Measurements from ENCODE around the gene DAGLB. TPM values are rescaled to one million over a fixed set of nuclear protein-coding genes. Genes with fewer than 3 reads are reported as not detected.
A peak's percentile ranks its signal among the peaks of the same experiment; 100 is the strongest.

DAGLB gene
- total RNA-seq, 6 experiments from 2014 or later: 8.9 to 12.7 (median 11.7) TPM

GRCh38 chr7:6433784-6434615 is 13.8 kb downstream of the DAGLB start:
- ATAC-seq (peak; percentile 16 to 41 (median 30)), DNase-seq (no peak)
- Histone ChIP-seq H3K27ac (peak overlapping the region in 1 of 3 donors; percentile 9), H3K27me3 (no peaks in the 10 kb centered on the region), H3K36me3 (peaks cover 0 to 9% (median 3%) of the 10 kb centered on the region in 4 donors), H3K4me3 (no peak overlapping the region), H3K4me1 (peaks cover 0 to 4% (median 1%) of the 10 kb centered on the region in 4 donors), H3K9me3 (no peaks in the 10 kb centered on the region)
- WGBS (ENCODE audit: insufficient coverage, low coverage, low lambda C conversion rate, missing lambda C conversion rate): 80% methylated on average over 15 of the region's 17 CpGs
- no peak for TF ChIP-seq POLR2A (IDR thresholded peaks at IDR 0.05)
- no peak for TF ChIP-seq CTCF (IDR thresholded peaks at IDR 0.05)
- intact Hi-C loops (cut with DNase I): loop anchor here in 1 of 2 donors (10.0 kb wide), 1 partner anchor 79 kb away; no protein-coding TSS in a partner anchor

GRCh38 chr7:6432781-6433180 is 15.0 kb downstream of the DAGLB start:
- ATAC-seq (no peak), DNase-seq (no peak)
- no peaks in the 10 kb centered on the region for H3K9me3 ChIP-seq
- H3K27ac ChIP-seq: no peak overlapping the region
- H3K36me3 ChIP-seq: peaks cover 0 to 17% (median 4%) of the 10 kb centered on the region in 4 donors
- 100% methylated on average over 5 of the region's 6 CpGs for WGBS (ENCODE audit: insufficient coverage, low coverage, low lambda C conversion rate, missing lambda C conversion rate)
- intact Hi-C loops (cut with DNase I): loop anchor here in 1 of 2 donors (10.0 kb wide), 1 partner anchor 78 kb away; no protein-coding TSS in a partner anchor
- peaks cover 0 to 4% (median under 1%) of the 10 kb centered on the region in 4 donors for H3K4me1 ChIP-seq
- TF ChIP-seq POLR2A (IDR thresholded peaks at IDR 0.05) (no peak), CTCF (IDR thresholded peaks at IDR 0.05) (no peak)
- H3K27me3 ChIP-seq: no peaks in the 10 kb centered on the region
- no peak overlapping the region for H3K4me3 ChIP-seq

GRCh38 chr7:6430974-6431373 is 16.8 kb downstream of the DAGLB start:
- WGBS (ENCODE audit: insufficient coverage, low coverage, low lambda C conversion rate, missing lambda C conversion rate): 61% methylated on average over 5 of the region's 12 CpGs
- intact Hi-C loops (cut with DNase I): loop anchor here in 1 of 2 donors (10.0 kb wide), 1 partner anchor 76 kb away; no protein-coding TSS in a partner anchor
- DNase-seq: no peak
- H3K4me1 ChIP-seq: peaks cover 0 to 4% (median 0%) of the 10 kb centered on the region in 4 donors
- TF ChIP-seq POLR2A (IDR thresholded peaks at IDR 0.05): no peak
- no peak for TF ChIP-seq CTCF (IDR thresholded peaks at IDR 0.05)
- peaks cover 0 to 20% (median 7%) of the 10 kb centered on the region in 4 donors for H3K36me3 ChIP-seq
- H3K4me3 ChIP-seq: no peak overlapping the region
- no peak for ATAC-seq
- no peaks in the 10 kb centered on the region for H3K9me3 ChIP-seq
- no peaks in the 10 kb centered on the region for H3K27me3 ChIP-seq
- no peak overlapping the region for H3K27ac ChIP-seq

- intact Hi-C loops (cut with DNase I): loop anchor here in 1 of 2 donors (10.0 kb wide), 1 partner anchor 76 kb away; no protein-coding TSS in a partner anchor
- Histone ChIP-seq H3K27me3 (no peaks in the 10 kb centered on the region), H3K4me1 (peaks cover 0 to 4% (median 0%) of the 10 kb centered on the region in 4 donors), H3K9me3 (no peaks in the 10 kb centered on the region), H3K27ac (no peak overlapping the region), H3K4me3 (no peak overlapping the region), H3K36me3 (peaks cover 0 to 25% (median 7%) of the 10 kb centered on the region in 4 donors)
- WGBS (ENCODE audit: insufficient coverage, low coverage, low lambda C conversion rate, missing lambda C conversion rate): 90% methylated on average over 6 of the region's 10 CpGs
- ATAC-seq (no peak), DNase-seq (no peak)
- no peak for TF ChIP-seq CTCF (IDR thresholded peaks at IDR 0.05)
- TF ChIP-seq POLR2A (IDR thresholded peaks at IDR 0.05): no peak
Measured at GRCh38 chr7:6430271-6430940, 17.3 kb downstream of the DAGLB start.

Measured in right lobe of liver (tissue), 6 donors.